ENCODE data around the gene TICAM2. TPM values are rescaled to one million over a fixed set of nuclear protein-coding genes. Genes with fewer than 3 reads are reported as not detected.
"Not testable (repeated sequence)": the region's sequence is repeated elsewhere in the genome, so short reads cannot be mapped to it uniquely, and the experiment has no call there.

TICAM2 gene
- 1 to 10 TPM; 2.7 to 5.5 (median 4.7) TPM for polyA plus RNA-seq (ENCODE audit: insufficient read length in 4 of 4)

DNA sequence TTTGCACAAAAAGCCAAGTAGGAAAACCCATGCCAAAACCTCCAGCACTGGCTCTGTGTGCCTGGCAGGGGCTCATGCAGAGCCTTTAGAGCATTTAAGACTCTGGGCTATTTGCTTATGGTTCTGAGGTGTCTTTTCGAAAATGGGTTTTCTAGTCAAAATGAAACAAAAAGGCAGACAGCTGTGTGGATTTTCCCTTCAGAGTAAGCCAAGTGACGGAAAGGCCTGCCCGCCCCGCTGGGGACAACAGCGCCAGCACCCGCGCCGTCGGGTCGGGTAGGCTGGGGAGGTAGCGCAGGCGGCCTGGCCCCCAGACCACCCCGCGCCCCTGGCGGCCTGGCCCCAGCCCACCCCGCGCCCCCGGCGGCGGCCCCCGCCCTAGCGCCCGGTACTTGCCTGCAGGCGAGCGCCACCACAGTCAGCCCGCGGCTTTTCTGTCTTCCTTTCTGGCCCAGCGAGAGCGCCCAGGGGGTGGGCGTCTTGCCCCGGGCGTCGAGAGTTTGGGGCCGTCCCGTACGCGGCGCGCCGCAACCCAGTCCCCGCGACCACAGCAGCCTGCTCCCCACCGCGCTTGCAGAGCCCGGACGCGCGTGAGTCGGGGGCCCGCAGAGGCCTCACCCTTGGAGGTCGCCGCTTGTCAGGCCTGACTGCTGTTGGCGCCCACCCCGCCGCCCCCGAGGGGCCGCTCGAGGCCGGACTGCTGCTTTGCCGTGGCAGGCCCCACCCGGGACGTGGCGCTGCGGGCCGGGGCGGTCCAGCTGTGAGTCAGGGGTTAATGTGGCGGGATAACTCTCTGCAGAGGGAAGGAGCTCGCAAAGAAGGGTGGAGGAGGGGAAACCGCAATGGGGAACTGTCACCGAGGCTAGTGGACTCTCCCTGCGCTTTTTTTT lies at the start of gene TICAM2:
Gene TICAM2 (minus strand): TSS at position 779 of the 890 bp plus-strand sequence. CDS start 21,223 bp downstream, outside the sequence.
- DNase-seq (ENCODE audit: low read depth in 4 of 4, low spot score in 3 of 4): peak in 2 of 4 donors; percentile 20 to 40

DNA sequence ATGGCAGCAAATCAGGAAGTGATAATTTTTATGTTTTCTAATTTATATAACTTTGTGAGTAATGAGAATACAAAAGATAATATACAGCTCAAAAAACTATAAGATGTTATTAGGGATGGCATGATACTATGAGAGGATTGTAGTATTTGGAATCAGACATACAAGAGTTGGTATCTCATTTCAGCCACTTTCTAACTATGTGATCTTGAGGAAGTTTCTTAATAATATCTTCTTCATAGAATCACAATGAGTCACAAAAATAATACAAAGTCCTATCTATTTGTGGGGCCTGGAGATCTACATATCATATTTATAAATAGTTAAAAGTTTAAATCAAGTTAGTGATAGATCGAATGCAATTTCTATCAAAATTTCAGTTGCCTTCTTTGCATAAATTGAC lies 47.3 kb upstream of the TICAM2 start:
- no peak for DNase-seq (ENCODE audit: low read depth in 4 of 4, low spot score in 3 of 4)

GRCh38 chr5:115648056-115648455 lies 45.8 kb upstream of the TICAM2 start:
- DNase-seq (ENCODE audit: low read depth in 4 of 4, low spot score in 3 of 4): no peak

DNA sequence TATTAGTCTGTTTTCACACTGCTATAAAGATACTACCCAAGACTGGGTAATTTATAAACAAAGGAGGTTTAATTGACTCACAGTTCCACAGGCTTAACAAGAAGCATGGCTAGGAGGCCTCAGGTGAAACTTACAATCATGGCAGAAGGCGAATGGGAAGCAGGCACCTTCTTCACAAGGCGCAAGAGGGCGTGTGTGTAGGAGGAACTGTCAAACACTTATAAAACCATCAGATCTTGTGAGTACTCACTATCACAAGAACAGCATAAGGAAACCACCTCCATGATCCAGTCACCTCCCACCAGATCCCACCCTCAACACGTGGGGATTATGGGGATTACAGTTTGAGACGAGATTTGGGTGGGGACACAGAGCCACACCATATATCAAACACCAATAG lies 43.1 kb upstream of the TICAM2 start:
- DNase-seq (ENCODE audit: low read depth in 4 of 4, low spot score in 3 of 4): not testable (repeated sequence)

DNA sequence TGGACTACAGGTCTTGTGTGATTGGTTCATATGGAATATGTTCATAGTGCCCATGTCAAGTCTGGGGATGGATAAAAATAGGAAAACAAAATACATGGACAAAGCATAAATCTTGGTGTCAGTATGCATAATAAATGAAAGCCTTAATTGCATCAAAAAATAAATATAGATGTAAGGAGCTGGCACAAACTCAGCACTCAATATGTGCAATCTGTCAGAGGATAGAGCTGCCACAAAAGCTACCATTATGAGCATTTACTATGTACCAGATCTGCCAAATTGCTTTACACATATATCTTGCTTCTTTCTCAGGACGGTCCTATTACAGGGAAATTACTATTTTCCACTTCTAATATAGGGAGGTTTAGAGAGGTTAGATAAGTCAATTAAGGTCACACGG lies 41.8 kb upstream of the TICAM2 start:
- DNase-seq (ENCODE audit: low read depth in 4 of 4, low spot score in 3 of 4): no peak

DNA sequence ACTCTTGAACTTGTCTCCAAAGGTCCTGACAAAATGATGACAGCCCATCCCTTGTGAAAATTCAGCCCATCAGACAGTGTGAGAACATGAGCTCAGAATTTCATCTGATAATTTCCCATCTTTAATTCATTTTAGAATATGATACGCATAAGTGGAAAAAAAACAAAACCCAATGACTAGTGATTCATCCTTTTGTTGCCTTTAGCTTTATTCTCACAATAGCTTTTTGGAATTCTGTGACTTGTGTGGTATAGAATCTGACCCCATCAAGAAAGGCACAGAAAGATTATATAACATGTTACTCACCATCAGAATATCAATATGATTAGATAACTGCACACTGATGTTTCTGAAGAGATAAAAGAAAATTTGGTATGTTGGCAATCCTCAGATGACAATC lies 39.7 kb upstream of the TICAM2 start:
- DNase-seq (ENCODE audit: low read depth in 4 of 4, low spot score in 3 of 4): no peak

DNA sequence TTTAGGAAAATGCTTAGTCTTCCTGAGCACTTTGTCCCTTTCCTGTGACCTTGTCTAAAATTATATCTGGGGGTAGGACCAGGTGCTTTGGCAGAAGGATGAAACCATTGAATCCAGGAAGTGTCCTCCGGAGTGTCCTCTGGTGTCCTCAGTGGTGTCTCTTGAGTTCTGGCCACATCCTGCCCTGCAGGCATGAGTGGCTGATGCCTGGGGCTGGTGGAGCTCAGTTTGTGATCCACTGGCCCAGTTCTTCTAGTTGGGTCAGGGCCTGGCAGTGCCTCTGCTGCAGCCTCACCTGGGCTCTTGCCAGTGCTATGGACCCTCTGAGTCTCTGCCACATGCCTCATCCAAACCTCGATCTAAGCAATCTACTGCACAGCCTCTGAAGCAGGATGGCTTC lies 38.0 kb upstream of the TICAM2 start:
- DNase-seq (ENCODE audit: low read depth in 4 of 4, low spot score in 3 of 4): no peak

- DNase-seq (ENCODE audit: low read depth in 4 of 4, low spot score in 3 of 4): no peak
These were observed 37.1 kb upstream of the TICAM2 start for GRCh38 chr5:115639377-115639776.

- DNase-seq (ENCODE audit: low read depth in 4 of 4, low spot score in 3 of 4): no peak
These were observed 35.2 kb upstream of the TICAM2 start for GRCh38 chr5:115637507-115637906.

DNA sequence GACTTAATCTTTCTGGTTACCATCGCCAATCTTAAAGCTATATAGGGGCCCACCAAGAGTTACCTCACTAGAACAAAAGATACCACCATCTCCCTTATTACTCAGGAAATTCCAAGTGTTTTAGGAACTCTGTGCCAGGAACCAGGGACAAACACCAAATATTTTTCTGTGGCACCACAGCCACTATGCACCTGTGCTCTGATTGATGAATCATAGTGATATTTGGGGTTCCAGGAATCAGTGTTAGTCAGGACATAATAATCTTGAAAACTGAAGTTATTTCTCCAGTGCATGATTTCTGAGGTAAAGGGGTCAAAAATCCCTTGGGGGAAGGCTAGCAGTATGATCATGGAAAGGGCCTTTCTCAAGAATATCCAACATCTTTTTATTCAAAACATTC lies 33.7 kb upstream of the TICAM2 start:
- no peak for DNase-seq (ENCODE audit: low read depth in 4 of 4, low spot score in 3 of 4)

- DNase-seq (ENCODE audit: low read depth in 4 of 4, low spot score in 3 of 4): peak; percentile 64 to 74 (median 70)
These were observed 32.3 kb upstream of the TICAM2 start for GRCh38 chr5:115634343-115635132.

GRCh38 chr5:115629903-115630302 lies 27.6 kb upstream of the TICAM2 start:
- DNase-seq (ENCODE audit: low read depth in 4 of 4, low spot score in 3 of 4): no peak

DNA sequence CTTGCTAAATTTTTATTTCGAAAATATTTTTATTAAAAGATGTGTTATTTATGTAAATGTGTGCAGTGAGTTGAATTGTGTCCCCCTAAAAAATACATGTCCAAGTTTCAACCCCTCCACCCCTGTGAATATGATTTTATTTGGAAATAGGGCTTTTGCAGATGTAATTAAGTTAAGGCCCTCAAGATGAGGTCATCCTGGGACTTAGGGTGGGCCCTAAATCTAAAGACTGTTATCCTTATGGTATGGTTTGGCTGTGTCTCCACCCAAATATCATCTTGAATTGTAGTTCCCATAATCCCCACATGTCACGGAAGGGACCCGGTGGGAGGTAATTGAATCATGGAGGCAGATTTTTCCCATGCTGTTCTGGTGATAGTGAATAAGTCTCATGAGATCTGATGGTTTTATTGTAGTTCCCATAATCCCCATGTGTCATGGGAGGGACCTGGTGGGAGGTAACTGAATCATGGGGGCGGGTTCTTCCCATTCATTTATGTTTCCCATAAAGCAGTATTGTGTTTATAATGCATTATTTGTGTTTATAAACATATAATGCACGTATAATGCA lies 25.1 kb upstream of the TICAM2 start:
- DNase-seq (ENCODE audit: low read depth in 4 of 4, low spot score in 3 of 4): no peak

GRCh38 chr5:115626445-115626823 lies 24.2 kb upstream of the TICAM2 start:
- peak in 1 of 4 donors; percentile 55 for DNase-seq (ENCODE audit: low read depth in 4 of 4, low spot score in 3 of 4)

DNA sequence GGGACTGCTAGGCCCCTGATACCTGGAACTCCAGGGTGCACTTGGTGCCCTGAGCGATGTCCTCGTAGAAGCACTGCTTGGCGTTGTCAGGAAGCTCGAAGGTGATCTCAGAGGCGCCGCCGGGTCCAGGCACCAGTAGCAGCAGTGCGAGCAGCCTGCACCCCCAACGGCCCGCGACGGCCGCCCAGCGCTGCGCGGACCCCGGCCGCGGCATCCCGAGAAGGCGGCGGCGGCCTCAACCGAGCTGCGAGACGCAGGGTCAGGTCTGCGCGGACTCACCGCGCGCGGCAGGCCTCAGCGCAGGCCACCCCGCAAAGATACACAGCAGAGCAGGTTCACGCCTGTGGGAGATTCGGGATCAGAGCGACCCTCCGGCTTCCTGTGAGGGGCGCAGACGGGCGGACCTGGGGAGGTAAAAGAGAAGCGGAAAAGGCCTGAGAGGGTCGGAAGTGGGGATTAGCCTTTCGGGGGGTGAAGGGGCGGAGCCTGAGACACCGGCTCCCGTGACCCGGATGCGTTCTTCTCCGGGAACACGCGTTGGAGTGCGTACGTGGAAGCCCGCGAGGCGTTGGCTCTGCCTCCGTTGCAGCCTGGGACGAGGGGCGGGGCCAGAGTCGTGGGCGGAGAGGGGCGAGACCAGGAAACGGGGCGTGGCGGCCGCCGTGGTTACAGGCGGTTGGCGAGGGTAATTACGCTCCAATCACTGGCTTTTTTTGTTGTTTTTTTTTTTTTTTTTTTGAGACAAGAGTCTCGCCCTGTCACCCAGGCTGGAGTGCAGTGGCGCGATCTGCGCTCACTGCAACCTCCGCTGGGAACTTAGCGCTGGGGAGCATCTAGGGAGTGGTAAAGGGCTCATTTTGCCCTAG lies 23.5 kb upstream of the TICAM2 start, which contains the start of gene TMED7:
Gene TMED7 (minus strand): TSS at position 458 of the 866 bp plus-strand sequence. CDS start 244 bp downstream, at position 214.
- DNase-seq (ENCODE audit: low read depth in 4 of 4, low spot score in 3 of 4): peak; percentile 92 to 97 (median 96)

DNA sequence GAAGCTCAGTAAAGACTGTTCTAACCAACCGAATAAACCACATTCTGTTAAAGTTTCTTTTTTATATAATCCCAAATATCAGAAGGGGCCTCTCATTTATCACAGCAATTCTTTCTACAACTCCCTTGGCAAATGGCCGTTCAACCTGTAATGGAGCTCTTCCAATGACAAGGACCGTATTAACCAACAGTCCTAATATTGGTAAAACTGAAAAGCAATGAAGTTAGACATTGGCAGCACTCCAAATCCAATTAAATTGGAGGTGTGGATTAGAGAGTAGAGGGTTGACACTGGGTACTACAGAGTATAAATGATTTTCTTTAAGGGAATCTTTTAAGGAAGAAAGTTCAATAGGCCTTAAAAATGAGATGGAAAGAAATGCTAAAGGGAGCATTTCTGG lies 22.7 kb upstream of the TICAM2 start:
- no peak for DNase-seq (ENCODE audit: low read depth in 4 of 4, low spot score in 3 of 4)

- no peak for DNase-seq (ENCODE audit: low read depth in 4 of 4, low spot score in 3 of 4)
These were observed 21.4 kb upstream of the TICAM2 start for GRCh38 chr5:115623658-115624057.

DNA sequence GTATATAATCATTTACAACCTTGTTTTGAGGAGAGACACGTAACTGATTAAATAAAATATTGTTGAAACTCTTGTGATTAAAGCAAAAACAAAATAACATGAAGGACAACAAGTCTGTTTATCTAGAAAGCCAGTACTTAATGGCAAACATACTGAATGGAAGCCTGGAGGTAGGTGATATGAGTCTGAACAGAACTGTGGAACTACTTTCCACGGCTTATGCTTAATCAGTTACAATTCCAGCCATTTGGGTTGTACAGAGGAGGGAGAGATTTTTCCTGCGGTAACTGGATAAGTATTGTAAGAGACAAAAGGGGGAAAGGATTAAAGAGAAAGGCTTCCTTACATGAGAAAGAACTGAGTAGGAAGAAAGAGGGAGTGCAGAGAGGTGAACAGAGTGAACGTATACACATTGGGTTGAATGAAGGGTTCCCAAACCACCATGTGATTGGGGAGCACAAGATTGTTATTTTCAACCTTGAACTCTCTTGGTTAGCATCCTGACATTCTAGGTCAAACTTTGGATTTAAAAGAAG lies 19.2 kb upstream of the TICAM2 start:
- no peak for DNase-seq (ENCODE audit: low read depth in 4 of 4, low spot score in 3 of 4)

- no peak for DNase-seq (ENCODE audit: low read depth in 4 of 4, low spot score in 3 of 4)
These were observed 14.6 kb upstream of the TICAM2 start for GRCh38 chr5:115616892-115617291.

DNA sequence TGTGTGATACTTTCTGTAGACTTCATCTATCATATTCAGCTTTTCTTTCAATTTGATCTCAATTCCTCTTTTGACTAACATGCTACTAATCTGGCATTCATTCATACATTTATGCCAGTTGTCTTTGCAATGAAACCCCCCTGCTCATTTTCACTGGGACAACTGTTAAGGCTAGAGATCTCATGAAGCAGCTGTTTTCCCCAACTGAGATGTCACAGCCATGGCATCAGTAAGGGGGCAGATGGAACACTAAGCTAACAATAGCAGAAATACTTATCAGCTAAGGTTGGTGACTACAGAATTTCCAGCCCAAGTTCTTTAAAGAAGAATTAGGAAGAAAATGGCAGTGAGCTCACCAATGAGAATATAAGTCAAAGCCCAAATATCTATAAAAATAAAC lies 14.2 kb upstream of the TICAM2 start:
- no peak for DNase-seq (ENCODE audit: low read depth in 4 of 4, low spot score in 3 of 4)
